Trophoblast cell (in vitro differentiated cells and primary cell): ENCODE results near the gene CCDC158.
A peak's percentile ranks its signal among the peaks of the same experiment; 100 is the strongest.

Experiments
- DNase-seq, 2 donors: peaks; one replicate each; pipeline ENCODE4 v3.0.0-alpha.2; 2016
- H2AFZ ChIP-seq: 2 replicates; pipeline ENCODE4 v1.6.1; 2013; ENCODE audit warnings: low read length, moderate library complexity, mild to moderate bottlenecking; ENCODE audit not compliant: insufficient read depth, poor library complexity
- H2AK5ac ChIP-seq: 2 replicates; pipeline ENCODE4 v1.6.1; 2013; ENCODE audit warnings: mild to moderate bottlenecking, low read length
- H2BK120ac ChIP-seq: 2 replicates; pipeline ENCODE4 v1.6.1; 2013; ENCODE audit warnings: low read length, mild to moderate bottlenecking, moderate library complexity; ENCODE audit not compliant: insufficient read depth, poor library complexity
- H2BK12ac ChIP-seq: 2 replicates; pipeline ENCODE4 v1.6.1; 2013; ENCODE audit warnings: mild to moderate bottlenecking, low read length, moderate library complexity
- H2BK5ac ChIP-seq: 2 replicates; pipeline ENCODE4 v1.6.1; 2013; ENCODE audit warnings: low read length, low read depth, moderate library complexity, mild to moderate bottlenecking; ENCODE audit not compliant: poor library complexity
- H3K14ac ChIP-seq: 2 replicates; pipeline ENCODE4 v1.6.1; 2013; ENCODE audit warnings: mild to moderate bottlenecking, low read length
- H3K18ac ChIP-seq: 2 replicates; pipeline ENCODE4 v1.6.1; 2013; ENCODE audit warnings: mild to moderate bottlenecking, low read length
- H3K23ac ChIP-seq: 2 replicates; pipeline ENCODE4 v1.6.1; 2013; ENCODE audit warnings: low read length
- H3K27ac ChIP-seq: 2 replicates; pipeline ENCODE4 v1.5.1; 2013; ENCODE audit warnings: low read depth, mild to moderate bottlenecking, inconsistent platforms, low read length, moderate library complexity
- H3K27me3 ChIP-seq: 2 replicates; pipeline ENCODE4 v1.6.1; 2013; ENCODE audit warnings: inconsistent platforms, mild to moderate bottlenecking, low read length, moderate library complexity; ENCODE audit not compliant: insufficient read depth
- H3K36me3 ChIP-seq, 2 experiments: 1 replicate in 1 of 2; 2 replicates in 1 of 2; pipeline ENCODE4 v1.6.1; 2013; ENCODE audit warnings: low read length in 2 of 2, mild to moderate bottlenecking in 2 of 2, moderate library complexity in 1 of 2; ENCODE audit not compliant: insufficient read depth in 2 of 2, control insufficient read depth in 1 of 2
- H3K4ac ChIP-seq: 2 replicates; pipeline ENCODE4 v1.6.1; 2013; ENCODE audit warnings: low read depth, mild to moderate bottlenecking, low read length, moderate library complexity
- H3K4me1 ChIP-seq, 2 experiments: 1 replicate in 1 of 2; 2 replicates in 1 of 2; pipeline ENCODE4 v1.6.1; 2013; ENCODE audit warnings: low read length in 2 of 2, mild to moderate bottlenecking in 2 of 2, moderate library complexity in 1 of 2; ENCODE audit not compliant: insufficient read depth in 2 of 2, control insufficient read depth in 1 of 2
- H3K4me2 ChIP-seq: 2 replicates; pipeline ENCODE4 v1.6.1; 2013; ENCODE audit warnings: inconsistent platforms, mild to moderate bottlenecking, low read length, moderate library complexity
- H3K4me3 ChIP-seq: 2 replicates; pipeline ENCODE4 v1.5.1; 2013; ENCODE audit warnings: mild to moderate bottlenecking, low read depth, low read length, inconsistent platforms
- H3K79me1 ChIP-seq: one replicate; pipeline ENCODE4 v1.6.1; 2013; ENCODE audit warnings: low read length
- H3K79me2 ChIP-seq: 2 replicates; pipeline ENCODE4 v1.6.1; 2013; ENCODE audit warnings: low read length, mild to moderate bottlenecking; ENCODE audit not compliant: control insufficient read depth, insufficient read depth, poor library complexity
- H3K9ac ChIP-seq: 2 replicates; pipeline ENCODE4 v1.6.1; 2013; ENCODE audit warnings: mild to moderate bottlenecking, low read length
- H3K9me3 ChIP-seq: 2 replicates; pipeline ENCODE4 v1.6.1; 2013; ENCODE audit warnings: low read depth, mild to moderate bottlenecking, control low read depth, inconsistent platforms, low read length; ENCODE audit not compliant: insufficient read depth
- H4K12ac ChIP-seq: 2 replicates; pipeline ENCODE4 v1.6.1; 2013; ENCODE audit warnings: low read depth, mild to moderate bottlenecking, low read length, moderate library complexity
- H4K8ac ChIP-seq: 2 replicates; pipeline ENCODE4 v1.6.1; 2013; ENCODE audit warnings: low read depth, mild to moderate bottlenecking, low read length, moderate library complexity
- H4K91ac ChIP-seq: one replicate; pipeline ENCODE4 v1.6.1; 2013; ENCODE audit warnings: low read depth, mild to moderate bottlenecking, low read length, moderate library complexity
- WGBS: extraction: QIAGEN DNeasy Blood & Tissue Kit; methylation state at CpG from one replicate; pipeline ENCODE4 v1.1.7; 2013; ENCODE audit warnings: missing lambda C conversion rate; ENCODE audit not compliant: insufficient read length, insufficient coverage; ENCODE audit errors: extremely low coverage; 5-methylcytosine and 5-hydroxymethylcytosine counted together

Gene CCDC158

DNA sequence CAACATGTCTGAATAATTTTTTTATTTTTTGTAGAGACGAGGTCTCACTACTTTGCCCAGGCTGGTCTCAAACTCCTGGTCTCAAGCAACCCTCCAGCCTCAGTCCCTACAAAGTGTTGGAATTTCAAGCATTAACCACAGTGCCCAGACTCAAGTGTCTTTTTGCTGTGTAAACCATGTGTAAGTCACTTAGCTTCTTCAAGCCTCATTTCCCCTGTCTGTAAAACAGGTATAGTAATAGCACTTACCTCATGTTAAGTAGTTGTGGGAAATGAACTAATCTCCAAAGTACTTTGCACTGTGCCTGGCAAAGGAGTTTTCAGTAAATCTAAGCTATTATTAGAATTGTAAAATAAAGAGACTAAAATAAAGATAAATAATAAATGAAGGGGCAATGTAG is 78.8 kb downstream of the CCDC158 start:
- Histone ChIP-seq H3K36me3 (no peaks in the 10 kb centered on the region), H4K91ac (no peak overlapping the region), H3K4ac (no peak overlapping the region), H3K79me2 (no peaks in the 10 kb centered on the region), H3K14ac (no peak overlapping the region), H2BK5ac (no peak overlapping the region), H3K4me3 (no peak overlapping the region), H3K4me2 (no peak overlapping the region), H4K8ac (no peak overlapping the region), H2AFZ (no peak overlapping the region), H3K79me1 (no peaks in the 10 kb centered on the region), H3K27ac (no peak overlapping the region), H2BK12ac (no peak overlapping the region), H3K18ac (no peak overlapping the region), H3K9me3 (no peaks in the 10 kb centered on the region), H2BK120ac (no peak overlapping the region), H3K27me3 (no peaks in the 10 kb centered on the region), H3K4me1 (no peaks in the 10 kb centered on the region), H3K23ac (no peak overlapping the region), H3K9ac (no peak overlapping the region), H2AK5ac (no peak overlapping the region), H4K12ac (no peak overlapping the region)
- no CpG with 5 or more reads among the region's 1 CpG for WGBS
- DNase-seq: no peak

DNA sequence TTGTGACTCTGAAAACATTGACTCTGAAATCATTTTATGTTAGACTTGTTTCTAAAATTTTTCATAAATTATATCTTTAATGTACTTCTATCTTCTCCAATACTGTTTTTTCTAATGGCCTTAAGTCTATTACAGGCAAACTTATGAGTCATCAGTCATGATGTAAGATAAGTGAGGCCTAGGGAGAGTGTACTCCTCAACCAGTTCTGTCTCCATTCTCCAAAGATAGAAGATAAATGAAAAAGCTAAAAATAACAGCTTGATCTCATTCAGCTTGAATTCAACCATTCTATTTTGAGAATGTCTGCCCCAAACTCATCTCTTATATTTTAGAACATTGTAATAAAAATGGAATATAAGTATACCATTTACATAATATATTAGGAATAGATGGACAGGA is 79.9 kb downstream of the CCDC158 start:
- Histone ChIP-seq H2BK5ac (no peak overlapping the region), H3K79me2 (no peaks in the 10 kb centered on the region), H4K12ac (no peak overlapping the region), H2BK12ac (no peak overlapping the region), H3K18ac (no peak overlapping the region), H3K4me2 (no peak overlapping the region), H3K27me3 (no peaks in the 10 kb centered on the region), H3K36me3 (no peaks in the 10 kb centered on the region), H3K4me3 (no peak overlapping the region), H3K4me1 (no peaks in the 10 kb centered on the region), H3K9ac (no peak overlapping the region), H3K79me1 (no peaks in the 10 kb centered on the region), H2BK120ac (no peak overlapping the region), H3K23ac (no peak overlapping the region), H4K8ac (no peak overlapping the region), H2AFZ (no peak overlapping the region), H2AK5ac (no peak overlapping the region), H3K4ac (no peak overlapping the region), H3K14ac (no peak overlapping the region), H3K27ac (no peak overlapping the region), H4K91ac (no peak overlapping the region), H3K9me3 (no peaks in the 10 kb centered on the region)
- DNase-seq: peak in 1 of 2 donors; percentile 45

- H3K9ac ChIP-seq: no peak overlapping the region
- H4K12ac ChIP-seq: no peak overlapping the region
- H3K79me1 ChIP-seq: no peaks in the 10 kb centered on the region
- no CpG with 5 or more reads among the region's 2 CpGs for WGBS
- H3K4me2 ChIP-seq: no peak overlapping the region
- H4K8ac ChIP-seq: no peak overlapping the region
- no peak overlapping the region for H2AFZ ChIP-seq
- no peaks in the 10 kb centered on the region for H3K79me2 ChIP-seq
- H3K18ac ChIP-seq: no peak overlapping the region
- H3K9me3 ChIP-seq: no peaks in the 10 kb centered on the region
- no peak overlapping the region for H3K4ac ChIP-seq
- H2BK12ac ChIP-seq: no peak overlapping the region
- H2BK5ac ChIP-seq: no peak overlapping the region
- DNase-seq: no peak
- no peak overlapping the region for H3K4me3 ChIP-seq
- H2BK120ac ChIP-seq: no peak overlapping the region
- H3K36me3 ChIP-seq: no peaks in the 10 kb centered on the region
- no peak overlapping the region for H4K91ac ChIP-seq
- H3K27ac ChIP-seq: no peak overlapping the region
- no peak overlapping the region for H3K14ac ChIP-seq
- H3K27me3 ChIP-seq: no peaks in the 10 kb centered on the region
- no peak overlapping the region for H3K23ac ChIP-seq
- no peak overlapping the region for H2AK5ac ChIP-seq
- H3K4me1 ChIP-seq: no peaks in the 10 kb centered on the region
Measured at GRCh38 chr4:76339364-76339763, 81.6 kb downstream of the CCDC158 start.

- Histone ChIP-seq H3K79me1 (no peaks in the 10 kb centered on the region), H2BK5ac (no peak overlapping the region), H3K27ac (no peak overlapping the region), H3K9ac (no peak overlapping the region), H2AFZ (no peak overlapping the region), H3K4me1 (no peaks in the 10 kb centered on the region), H3K9me3 (no peaks in the 10 kb centered on the region), H2BK120ac (no peak overlapping the region), H3K23ac (no peak overlapping the region), H4K12ac (no peak overlapping the region), H3K79me2 (no peaks in the 10 kb centered on the region), H2BK12ac (no peak overlapping the region), H3K36me3 (no peaks in the 10 kb centered on the region), H4K91ac (no peak overlapping the region), H3K4me3 (no peak overlapping the region), H3K14ac (no peak overlapping the region), H4K8ac (no peak overlapping the region), H2AK5ac (no peak overlapping the region), H3K4ac (no peak overlapping the region), H3K27me3 (no peaks in the 10 kb centered on the region), H3K4me2 (no peak overlapping the region), H3K18ac (no peak overlapping the region)
- WGBS: no CpG with 5 or more reads among the region's 3 CpGs
- no peak for DNase-seq
Measured at GRCh38 chr4:76334885-76335284, 86.1 kb downstream of the CCDC158 start.

- H2AFZ ChIP-seq: no peak overlapping the region
- H3K23ac ChIP-seq: no peak overlapping the region
- H3K79me1 ChIP-seq: no peaks in the 10 kb centered on the region
- H4K91ac ChIP-seq: no peak overlapping the region
- no peaks in the 10 kb centered on the region for H3K27me3 ChIP-seq
- no peak for DNase-seq
- no peak overlapping the region for H3K18ac ChIP-seq
- peaks cover 3% of the 10 kb centered on the region for H3K9me3 ChIP-seq
- no peak overlapping the region for H3K14ac ChIP-seq
- H4K12ac ChIP-seq: no peak overlapping the region
- H2BK5ac ChIP-seq: no peak overlapping the region
- no peak overlapping the region for H2AK5ac ChIP-seq
- H2BK120ac ChIP-seq: no peak overlapping the region
- H3K4ac ChIP-seq: no peak overlapping the region
- H3K4me1 ChIP-seq: no peaks in the 10 kb centered on the region
- no peak overlapping the region for H3K4me3 ChIP-seq
- H2BK12ac ChIP-seq: no peak overlapping the region
- H3K36me3 ChIP-seq: no peaks in the 10 kb centered on the region
- no peak overlapping the region for H3K4me2 ChIP-seq
- no peak overlapping the region for H4K8ac ChIP-seq
- no peak overlapping the region for H3K27ac ChIP-seq
- no peaks in the 10 kb centered on the region for H3K79me2 ChIP-seq
- no peak overlapping the region for H3K9ac ChIP-seq
Measured at GRCh38 chr4:76326515-76326914, 94.4 kb downstream of the CCDC158 start.
